Loucy (cell line): ENCODE measurements around the gene LGR4.

Source experiments
- H2AFZ ChIP-seq: fragments of 200-600 bp; sonication (generic); 2 replicates; pipeline ENCODE4 v1.6.0; 2016; ENCODE audit warnings: antibody characterized with exemption, mild to moderate bottlenecking, low read length, moderate library complexity
- H3F3A ChIP-seq: fragments of 200-600 bp; 2 replicates; pipeline ENCODE4 v1.6.0; 2016; ENCODE audit warnings: antibody characterized with exemption, low read depth, mild to moderate bottlenecking
- H3K27me3 ChIP-seq: fragments of 200-600 bp; sonication (generic); 2 replicates; pipeline ENCODE4 v1.6.1; 2014; ENCODE audit warnings: low read length, mild to moderate bottlenecking; ENCODE audit not compliant: insufficient read depth, poor library complexity, severe bottlenecking
- H3K36me3 ChIP-seq: fragments of 200-600 bp; sonication (generic); 2 replicates; pipeline ENCODE4 v1.6.1; 2016; ENCODE audit warnings: low read length; ENCODE audit not compliant: insufficient read depth
- H3K4me1 ChIP-seq: fragments of 200-600 bp; sonication (generic); 2 replicates; pipeline ENCODE4 v1.5.1; 2014; ENCODE audit warnings: low read length, mild to moderate bottlenecking; ENCODE audit not compliant: insufficient read depth, poor library complexity, severe bottlenecking
- H3K4me2 ChIP-seq: fragments of 200-600 bp; sonication (generic); 2 replicates; pipeline ENCODE4 v1.6.0; 2014; ENCODE audit warnings: antibody characterized with exemption, low read length, low read depth, mild to moderate bottlenecking; ENCODE audit not compliant: poor library complexity, severe bottlenecking
- H3K4me3 ChIP-seq: fragments of 200-600 bp; sonication (generic); 2 replicates; pipeline ENCODE4 v1.5.1; 2014; ENCODE audit warnings: low read length, mild to moderate bottlenecking, mixed read lengths; ENCODE audit not compliant: poor library complexity, severe bottlenecking
- H3K79me2 ChIP-seq: fragments of 200-600 bp; sonication (generic); 2 replicates; pipeline ENCODE4 v1.6.1; 2014; ENCODE audit warnings: low read length; ENCODE audit not compliant: insufficient read depth
- H3K9ac ChIP-seq: fragments of 200-600 bp; sonication (generic); 2 replicates; pipeline ENCODE4 v1.6.0; 2014; ENCODE audit warnings: mild to moderate bottlenecking, low read depth, low read length, moderate library complexity; ENCODE audit not compliant: poor library complexity, severe bottlenecking
- H3K9me2 ChIP-seq: fragments of 200-600 bp; sonication (generic); replicated peaks from 2 replicates; pipeline ENCODE4 v1.6.1; 2016; ENCODE audit warnings: low read depth, low read length, mixed read lengths
- H3K9me3 ChIP-seq: fragments of 200-600 bp; sonication (generic); 2 replicates; pipeline ENCODE4 v1.6.1; 2014; ENCODE audit warnings: mild to moderate bottlenecking, antibody characterized with exemption, low read length, low read depth; ENCODE audit not compliant: insufficient read depth
- H4K20me1 ChIP-seq: fragments of 200-600 bp; sonication (generic); 2 replicates; pipeline ENCODE4 v1.6.0; 2014; ENCODE audit warnings: antibody characterized with exemption, low read length, mild to moderate bottlenecking; ENCODE audit not compliant: insufficient read depth, poor library complexity, severe bottlenecking
- CTCF ChIP-seq: fragments of 200-600 bp; sonication (generic); conservative IDR thresholded peaks from 2 replicates; pipeline ENCODE4 v1.5.1; 2014; ENCODE audit warnings: mild to moderate bottlenecking, antibody characterized with exemption, low read length
- EZH2phosphoT487 ChIP-seq: fragments of 200-600 bp; IDR thresholded peaks from 2 replicates; pipeline ENCODE4 v1.6.1; 2018; ENCODE audit warnings: antibody characterized with exemption, mild to moderate bottlenecking, moderate library complexity, borderline replicate concordance

Gene LGR4

GRCh38 chr11:27481992-27482391 is 9.4 kb upstream of the LGR4 start:
- H3K9me3 ChIP-seq: no peaks in the 10 kb centered on the region

GRCh38 chr11:27477831-27478230 is 5.2 kb upstream of the LGR4 start:
- TF ChIP-seq EZH2phosphoT487: no peak
- no peak for TF ChIP-seq CTCF

More at GRCh38 chr11:27481992-27482391, 9.4 kb upstream of the LGR4 start:
- no peaks in the 10 kb centered on the region for H3K4me1 ChIP-seq
- H2AFZ ChIP-seq: no peak overlapping the region
- no peak overlapping the region for H3K4me3 ChIP-seq
- no peak overlapping the region for H3K4me2 ChIP-seq
- no peaks in the 10 kb centered on the region for H4K20me1 ChIP-seq
- H3F3A ChIP-seq: no peaks in the 10 kb centered on the region
- H3K36me3 ChIP-seq: no peaks in the 10 kb centered on the region
- no peaks in the 10 kb centered on the region for H3K27me3 ChIP-seq
- TF ChIP-seq EZH2phosphoT487 (no peak), CTCF (no peak)
- no peaks in the 10 kb centered on the region for H3K9me2 ChIP-seq
- no peak overlapping the region for H3K9ac ChIP-seq
- H3K79me2 ChIP-seq: no peaks in the 10 kb centered on the region

GRCh38 chr11:27477243-27477642 is 4.7 kb upstream of the LGR4 start:
- Histone ChIP-seq H3K4me3 (no peak overlapping the region), H3K79me2 (no peaks in the 10 kb centered on the region), H3F3A (no peaks in the 10 kb centered on the region), H4K20me1 (no peaks in the 10 kb centered on the region), H3K4me2 (no peak overlapping the region), H3K9me2 (no peaks in the 10 kb centered on the region), H3K9ac (no peak overlapping the region), H3K36me3 (no peaks in the 10 kb centered on the region), H3K4me1 (no peaks in the 10 kb centered on the region), H3K27me3 (no peaks in the 10 kb centered on the region), H2AFZ (no peak overlapping the region), H3K9me3 (no peaks in the 10 kb centered on the region)
- TF ChIP-seq CTCF (no peak), EZH2phosphoT487 (no peak)

More at GRCh38 chr11:27477831-27478230, 5.2 kb upstream of the LGR4 start:
- Histone ChIP-seq H3F3A (no peaks in the 10 kb centered on the region), H3K9ac (no peak overlapping the region), H3K4me1 (no peaks in the 10 kb centered on the region), H3K4me2 (no peak overlapping the region), H3K9me2 (no peaks in the 10 kb centered on the region), H3K79me2 (no peaks in the 10 kb centered on the region), H3K27me3 (no peaks in the 10 kb centered on the region), H3K9me3 (no peaks in the 10 kb centered on the region), H2AFZ (no peak overlapping the region), H4K20me1 (no peaks in the 10 kb centered on the region), H3K36me3 (no peaks in the 10 kb centered on the region), H3K4me3 (no peak overlapping the region)
